HG03460 (cell line): ENCODE data around the gene CLDN7.

Experiments used
- ATAC-seq: cut with Tn5 transposase; IDR thresholded peaks from one replicate; pipeline ENCODE4 v1.9.1; 2021; ENCODE audit not compliant: unreplicated experiment

CLDN7 gene

GRCh38 chr17:7262192-7262934 is at the start of gene CLDN7:
TSS of gene CLDN7 (minus strand) at chr17:7262478. CDS start at chr17:7262043, 435 bp downstream.
- ATAC-seq = no peak

GRCh38 chr17:7311110-7311705 is 48.9 kb upstream of the CLDN7 start:
- no peak for ATAC-seq

GRCh38 chr17:7309628-7310027 is 47.4 kb upstream of the CLDN7 start:
- ATAC-seq = no peak

GRCh38 chr17:7308625-7309433 is 46.6 kb upstream of the CLDN7 start:
- ATAC-seq = no peak

- ATAC-seq = no peak
These were observed 45.7 kb upstream of the CLDN7 start for GRCh38 chr17:7307686-7308624.

GRCh38 chr17:7306911-7307685 is 44.8 kb upstream of the CLDN7 start, which contains the start of gene EIF5A:
TSS of gene EIF5A (plus strand) at chr17:7307628. CDS start at chr17:7309636, 2,008 bp downstream.
- peak; percentile 56 for ATAC-seq

GRCh38 chr17:7304179-7304578 is 41.9 kb upstream of the CLDN7 start:
- no peak for ATAC-seq

GRCh38 chr17:7296189-7296861 is 34.0 kb upstream of the CLDN7 start:
- ATAC-seq = no peak

GRCh38 chr17:7295230-7296180 is 33.2 kb upstream of the CLDN7 start:
- ATAC-seq = no peak

GRCh38 chr17:7294614-7295153 is 32.4 kb upstream of the CLDN7 start, which contains the start of gene YBX2:
TSS of gene YBX2 (minus strand) at chr17:7294639. CDS start at chr17:7294500, 139 bp downstream.
- ATAC-seq = no peak

- ATAC-seq = no peak
These were observed 31.7 kb upstream of the CLDN7 start for GRCh38 chr17:7293816-7294613.

GRCh38 chr17:7293159-7293558 is 30.9 kb upstream of the CLDN7 start:
- no peak for ATAC-seq

GRCh38 chr17:7292729-7293128 is 30.5 kb upstream of the CLDN7 start:
- ATAC-seq = no peak

GRCh38 chr17:7292194-7292593 is 29.9 kb upstream of the CLDN7 start:
- no peak for ATAC-seq

- no peak for ATAC-seq
These were observed 28.4 kb upstream of the CLDN7 start for GRCh38 chr17:7290685-7291084.

- ATAC-seq = no peak
These were observed 27.9 kb upstream of the CLDN7 start for GRCh38 chr17:7290166-7290565.
